HEK293 (cell line): ENCODE data around the gene PSORS1C2.

Experiments
- CTCF ChIP-seq: fragments of 450-650 bp; formaldehyde crosslinking; IDR thresholded peaks from 2 replicates; pipeline ENCODE4 v1.5.1; 2016; ENCODE audit warnings: missing biosample characterization, missing genetic modification characterization
- KLF16 ChIP-seq: fragments of 450-650 bp; formaldehyde crosslinking; IDR thresholded peaks from 2 replicates; pipeline ENCODE4 v1.5.1; 2017; ENCODE audit warnings: missing biosample characterization, missing genetic modification characterization
- ZNF133 ChIP-seq: fragments of 450-650 bp; formaldehyde crosslinking; IDR thresholded peaks from 2 replicates; pipeline ENCODE4 v1.5.1; 2016; ENCODE audit warnings: missing biosample characterization, missing genetic modification characterization
- ZNF184 ChIP-seq: fragments of 450-650 bp; IDR thresholded peaks from 2 replicates; pipeline ENCODE4 v1.5.1; 2018; ENCODE audit warnings: missing biosample characterization, mild to moderate bottlenecking, missing genetic modification characterization
- ZSCAN18 ChIP-seq: fragments of 450-650 bp; formaldehyde crosslinking; IDR thresholded peaks from 2 replicates; pipeline ENCODE4 v1.5.1; 2016; ENCODE audit warnings: missing biosample characterization, missing genetic modification characterization
- ZSCAN5A ChIP-seq: fragments of 450-650 bp; formaldehyde crosslinking; IDR thresholded peaks from 2 replicates; pipeline ENCODE4 v1.5.1; 2016; ENCODE audit warnings: missing biosample characterization, missing genetic modification characterization

- TF ChIP-seq CTCF (no peak), KLF16 (tag by site-specific recombination) (no peak), ZNF133 (tag by site-specific recombination) (no peak), ZSCAN18 (tag by site-specific recombination) (no peak), ZSCAN5A (no peak), ZNF184 (tag by site-specific recombination) (no peak)
Observed at GRCh38 chr6:31103136-31103535, 35.7 kb downstream of the PSORS1C2 start.
